SKM-1 (cell line): ENCODE data around the gene MCRS1.
"Not testable (repeated sequence)": the region's sequence is repeated elsewhere in the genome, so short reads cannot be mapped to it uniquely, and the experiment has no call there.

Experiments
- DNase-seq: peaks from one replicate; lab custom pipeline; 2025; ENCODE audit not compliant: unreplicated experiment; lab: John Stamatoyannopoulos, UW

MCRS1 gene

GRCh38 chr12:49542592-49543160, 25.3 kb downstream of the MCRS1 start:
- DNase-seq: no peak

- no peak for DNase-seq
These were observed 25.9 kb downstream of the MCRS1 start for GRCh38 chr12:49541911-49542505.

- DNase-seq: no peak
These were observed 26.6 kb downstream of the MCRS1 start for GRCh38 chr12:49541140-49541861.

- no peak for DNase-seq
These were observed 27.5 kb downstream of the MCRS1 start for GRCh38 chr12:49540229-49541139.

- no peak for DNase-seq
These were observed 28.3 kb downstream of the MCRS1 start for GRCh38 chr12:49539406-49540228.

GRCh38 chr12:49538510-49539403, 29.2 kb downstream of the MCRS1 start, which contains the start of gene KCNH3:
Gene KCNH3, plus strand, starts transcription at chr12:49539030. Its CDS starts 387 bp downstream, at chr12:49539417.
- DNase-seq: no peak

- no peak for DNase-seq
These were observed 30.0 kb downstream of the MCRS1 start for GRCh38 chr12:49537752-49538509.

GRCh38 chr12:49537231-49537751, 30.7 kb downstream of the MCRS1 start:
- no peak for DNase-seq

- no peak for DNase-seq
These were observed 31.3 kb downstream of the MCRS1 start for GRCh38 chr12:49536526-49537071.

GRCh38 chr12:49535921-49536525, 31.9 kb downstream of the MCRS1 start:
- DNase-seq: no peak

GRCh38 chr12:49534731-49535278, 33.1 kb downstream of the MCRS1 start:
- no peak for DNase-seq

GRCh38 chr12:49534122-49534521, 33.8 kb downstream of the MCRS1 start:
- DNase-seq: not testable (repeated sequence)

- DNase-seq: no peak
These were observed 34.6 kb downstream of the MCRS1 start for GRCh38 chr12:49533331-49533730.

GRCh38 chr12:49531745-49532144, 36.2 kb downstream of the MCRS1 start:
- no peak for DNase-seq

GRCh38 chr12:49529414-49529813, 38.5 kb downstream of the MCRS1 start:
- DNase-seq: no peak

- no peak for DNase-seq
These were observed 40.4 kb downstream of the MCRS1 start for GRCh38 chr12:49527361-49528130.

GRCh38 chr12:49525942-49526341, 42.0 kb downstream of the MCRS1 start:
- DNase-seq: no peak
